NCI-H510A (cell line): ENCODE measurements around the gene PKP2.

Experiments
- DNase-seq: peaks from one replicate; lab custom pipeline; 2025; lab: John Stamatoyannopoulos, UW

The PKP2 gene

DNA sequence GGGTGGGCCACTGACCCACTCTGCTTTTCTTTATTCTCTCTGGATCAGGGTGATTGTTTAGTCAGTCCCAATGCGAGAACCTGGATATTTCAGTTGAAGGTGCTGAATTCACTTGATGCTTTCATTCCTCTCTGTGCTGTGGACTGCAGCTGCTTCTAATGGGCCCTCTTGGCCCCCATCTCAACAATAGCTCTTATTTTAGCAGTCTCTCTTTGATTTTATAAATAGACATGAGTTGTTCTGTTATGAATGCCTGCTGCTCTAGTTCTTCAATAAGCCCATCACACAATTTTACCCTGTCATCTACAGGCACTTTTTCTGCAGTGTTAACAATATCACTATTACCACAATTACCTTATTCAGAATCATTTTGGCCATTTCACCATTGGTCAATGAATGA is 86.7 kb downstream of the PKP2 start:
- DNase-seq: no peak

DNA sequence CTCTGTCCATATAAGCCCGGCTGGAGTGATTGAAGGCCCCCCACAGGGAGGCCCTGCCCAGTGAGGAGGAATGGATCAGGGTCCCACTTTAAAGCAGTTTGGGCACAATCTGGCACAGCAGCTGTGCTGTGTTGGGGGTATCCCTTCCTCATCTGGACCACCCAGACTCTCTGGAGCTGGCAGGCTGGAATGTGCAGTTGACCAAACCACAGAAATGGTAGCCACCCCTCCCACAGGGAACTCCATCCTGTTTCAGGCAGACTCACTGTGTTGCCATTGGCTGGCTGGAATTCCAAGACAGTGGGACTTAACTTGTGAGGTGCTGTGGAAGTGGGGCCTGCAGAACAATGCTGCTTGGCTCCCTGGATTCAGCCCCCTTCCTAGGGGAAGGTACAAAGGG is 87.4 kb downstream of the PKP2 start:
- DNase-seq: no peak

DNA sequence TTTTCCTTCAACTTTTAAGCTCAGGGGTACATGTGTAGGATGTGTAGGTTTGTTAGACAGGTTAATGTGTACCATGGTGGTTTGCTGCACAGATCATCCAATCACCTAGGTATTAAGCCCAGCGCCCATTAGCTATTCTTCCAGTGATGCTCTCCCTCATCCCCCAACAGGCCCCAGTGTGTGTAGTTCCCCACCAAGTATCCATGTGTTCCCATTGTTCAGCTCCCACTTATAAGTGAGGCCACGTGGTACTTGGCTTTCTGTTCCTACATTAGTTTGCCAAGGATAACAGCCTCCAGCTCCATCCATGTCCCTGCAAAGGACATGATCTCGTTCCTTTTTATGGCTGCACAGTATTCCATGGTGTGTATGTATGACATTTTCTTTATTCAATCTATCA is 92.3 kb downstream of the PKP2 start:
- no peak for DNase-seq

DNA sequence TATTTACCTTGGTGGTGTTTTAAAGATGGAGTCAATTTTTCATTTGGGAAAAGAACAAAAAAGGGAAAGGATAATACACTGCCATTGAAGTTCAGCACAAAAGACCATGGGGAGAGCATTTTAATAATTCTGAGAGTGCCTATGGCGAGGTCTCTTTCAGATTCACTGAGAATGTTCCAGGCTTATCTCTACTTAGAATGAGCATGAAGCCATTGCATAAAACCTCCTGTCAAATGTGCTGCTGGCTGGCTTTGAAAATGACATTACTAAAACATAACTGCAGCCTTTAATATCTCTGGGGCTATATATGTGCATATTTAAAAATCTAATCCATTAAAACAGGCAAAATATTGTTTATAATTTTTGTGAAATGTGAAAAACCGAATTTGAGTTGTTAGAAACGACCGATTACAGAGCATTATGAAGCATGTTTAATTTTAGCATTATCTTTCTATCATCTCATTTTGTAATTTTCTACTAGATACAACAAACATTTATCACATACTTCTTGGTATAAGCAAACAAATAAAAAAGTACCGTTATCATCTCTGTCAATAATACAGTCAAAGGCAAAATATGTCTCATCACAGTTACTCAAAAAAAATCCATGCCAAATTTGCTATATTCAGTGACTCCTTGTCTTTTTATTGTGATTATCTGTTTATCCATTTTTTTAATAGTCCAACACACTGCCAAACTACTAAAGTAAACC is 95.2 kb downstream of the PKP2 start:
- no peak for DNase-seq

DNA sequence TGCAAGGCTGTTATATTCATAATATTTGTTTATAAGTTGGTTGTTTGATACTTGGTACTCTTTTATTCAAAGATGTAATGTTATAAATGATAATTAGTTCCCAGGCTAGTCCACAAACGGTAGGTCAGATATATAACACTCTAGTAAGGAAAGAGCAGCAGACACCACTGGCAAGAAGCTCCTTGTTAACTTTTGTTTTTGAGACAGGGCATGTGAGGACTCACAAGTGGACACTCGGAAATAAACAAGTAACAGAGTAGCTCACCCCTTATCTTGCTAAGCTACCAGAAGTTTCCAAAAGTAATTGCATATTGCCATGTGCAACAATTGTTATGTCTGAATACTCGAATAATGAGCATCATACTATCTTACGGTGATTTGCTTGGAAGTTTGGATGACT is 102.3 kb downstream of the PKP2 start:
- DNase-seq: no peak

DNA sequence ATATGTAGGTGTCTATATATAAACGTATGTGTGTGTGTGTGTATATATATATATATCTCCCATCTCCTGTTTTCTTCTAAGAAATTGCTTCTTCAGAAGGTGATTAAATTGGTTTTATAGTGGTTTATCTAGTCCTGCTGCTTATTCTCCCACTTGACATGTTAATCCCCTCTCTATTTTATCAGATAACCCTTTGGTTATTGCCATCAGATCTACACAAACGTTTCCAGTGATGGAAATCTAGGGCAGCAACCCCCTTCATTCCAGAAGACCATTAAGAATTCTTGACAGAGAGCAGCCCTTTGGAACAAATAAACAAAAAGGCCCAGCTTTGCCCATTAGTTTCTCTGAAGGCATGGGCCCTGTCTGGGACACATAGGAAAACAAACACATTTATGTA is 106.7 kb downstream of the PKP2 start:
- no peak for DNase-seq

DNA sequence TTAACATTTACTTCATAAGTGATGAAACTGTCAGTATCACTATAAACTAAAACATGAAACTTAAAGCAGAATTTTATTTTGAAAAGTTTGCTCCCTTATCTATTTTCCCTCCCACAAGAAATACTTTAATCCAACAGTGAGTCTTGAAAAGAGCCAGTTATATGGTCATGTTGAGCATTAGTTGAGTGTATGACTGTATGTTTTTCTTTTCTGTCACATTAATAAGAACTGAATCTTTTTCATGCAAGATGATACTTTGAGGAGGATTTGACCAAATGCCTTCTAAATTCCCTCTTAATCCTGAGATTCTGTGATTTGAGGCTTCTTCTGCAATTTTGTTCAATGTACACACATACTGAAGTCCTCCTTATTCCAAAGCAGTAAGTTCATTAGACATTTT is 107.1 kb downstream of the PKP2 start:
- DNase-seq: no peak

DNA sequence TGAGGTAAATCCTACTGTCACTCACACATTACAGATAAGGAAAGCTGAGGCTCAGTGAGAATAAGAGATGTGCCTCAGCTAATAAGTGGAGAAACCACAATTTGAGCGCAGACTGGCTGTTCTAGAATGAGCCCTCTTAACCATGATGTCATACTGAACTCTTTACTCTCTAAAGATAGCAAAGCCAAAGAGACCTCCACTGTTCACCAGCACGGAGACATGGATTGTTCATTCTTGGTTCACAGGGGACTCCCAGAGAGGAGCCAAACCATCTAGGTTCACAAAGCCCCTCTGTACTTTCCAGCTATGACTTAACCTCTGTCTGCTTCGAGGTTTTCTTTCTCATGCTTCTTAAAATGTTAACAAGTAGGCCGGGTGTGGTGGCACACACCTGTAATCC is 108.2 kb downstream of the PKP2 start:
- DNase-seq: no peak

DNA sequence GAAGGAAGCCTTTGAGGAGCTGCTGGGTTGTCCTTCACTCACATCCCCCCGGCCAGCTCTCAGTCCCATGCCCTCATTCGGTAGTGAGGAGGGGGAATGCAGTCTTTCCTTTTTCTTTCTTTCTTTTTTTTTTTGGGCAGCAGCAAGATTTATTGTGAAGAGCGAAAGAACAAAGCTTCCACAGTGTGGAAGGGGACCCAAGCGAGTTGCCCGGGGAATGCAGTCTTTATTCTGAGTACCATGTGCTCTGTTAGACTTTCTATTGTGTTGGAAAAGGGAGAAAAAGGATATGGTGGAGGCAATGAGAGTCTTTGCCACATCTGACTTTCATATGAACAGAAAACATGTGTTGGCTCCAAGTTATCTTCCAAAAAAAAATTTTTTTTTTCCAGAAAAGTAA is 111.0 kb downstream of the PKP2 start:
- DNase-seq: no peak

DNA sequence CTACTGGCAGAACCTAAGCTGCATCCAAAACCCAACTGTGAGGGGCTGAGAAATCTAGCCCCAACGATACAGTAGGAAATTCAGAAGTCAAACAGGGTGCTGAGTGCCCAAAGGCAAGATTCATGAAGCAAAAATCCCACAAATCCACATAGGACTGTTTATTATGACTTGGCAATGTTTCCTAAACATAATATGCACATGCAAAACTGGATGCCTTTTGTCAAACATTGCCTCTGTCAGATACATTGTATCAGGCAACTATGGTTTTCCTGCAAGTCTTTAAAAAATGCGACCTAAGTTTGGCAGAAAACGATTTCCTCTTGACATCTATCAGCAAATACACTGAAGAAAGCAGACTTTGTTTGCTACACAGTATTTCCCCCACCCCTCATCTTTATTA is 113.5 kb downstream of the PKP2 start:
- no peak for DNase-seq

DNA sequence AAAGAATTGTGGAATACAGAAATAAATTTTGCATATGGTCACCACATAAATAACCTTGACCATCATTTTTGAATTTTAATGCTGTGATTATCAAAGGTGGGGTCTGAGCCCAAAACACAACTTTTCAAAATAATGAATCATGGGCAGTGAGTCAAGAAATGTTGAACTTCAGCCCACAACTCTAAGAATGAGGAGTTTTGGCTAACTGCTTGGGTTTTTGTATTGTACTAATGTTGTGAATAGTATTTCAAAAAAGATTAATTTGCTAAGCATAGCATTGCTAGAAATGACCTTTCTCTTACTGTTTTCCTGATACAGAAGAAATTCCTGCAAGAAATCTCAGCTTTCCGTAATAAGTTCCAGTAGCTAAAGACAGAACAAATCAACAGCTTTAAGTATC is 116.5 kb downstream of the PKP2 start:
- DNase-seq: no peak

DNA sequence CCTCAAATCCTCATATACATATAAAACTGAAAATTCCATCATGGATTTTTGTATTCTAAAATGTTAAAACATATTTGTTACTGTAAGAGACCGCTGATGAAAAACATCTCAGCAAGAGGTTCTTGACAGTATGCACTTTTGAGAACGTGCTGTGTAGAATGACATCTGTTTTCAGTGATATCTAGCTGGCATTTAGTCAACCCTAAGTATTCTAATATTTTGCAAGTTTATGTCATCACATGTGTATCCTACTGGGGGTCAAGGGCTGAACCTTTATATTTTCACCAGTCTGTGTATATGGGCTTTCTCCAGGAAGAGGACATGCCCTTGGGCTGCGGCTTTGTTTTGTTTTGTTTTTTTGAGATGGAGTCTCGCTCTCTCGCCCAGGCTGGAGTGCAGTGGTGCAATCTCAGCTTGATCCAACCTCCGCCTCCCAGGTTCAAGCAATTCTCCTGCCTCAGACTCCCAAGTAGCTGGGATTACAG is 118.8 kb downstream of the PKP2 start:
- DNase-seq: no peak

DNA sequence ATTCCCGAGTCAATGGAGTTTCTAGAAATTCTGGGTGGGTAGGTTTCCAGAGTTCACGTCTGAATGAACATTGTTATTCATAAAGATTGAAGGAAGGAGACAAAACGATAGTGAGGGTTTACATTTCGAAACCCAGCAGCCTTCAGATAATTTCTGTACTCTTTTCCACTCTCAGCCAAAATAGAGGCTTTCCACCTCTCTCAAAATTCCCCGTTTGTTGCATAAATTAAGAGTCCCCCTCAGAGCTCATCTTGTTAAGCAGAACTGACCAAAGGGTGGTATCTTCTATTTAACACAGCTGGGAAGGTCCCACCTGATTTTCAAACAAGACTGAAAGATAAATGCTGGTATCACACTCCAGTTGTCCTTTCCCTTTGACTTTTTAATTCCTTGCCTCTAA is 119.4 kb downstream of the PKP2 start:
- no peak for DNase-seq

DNA sequence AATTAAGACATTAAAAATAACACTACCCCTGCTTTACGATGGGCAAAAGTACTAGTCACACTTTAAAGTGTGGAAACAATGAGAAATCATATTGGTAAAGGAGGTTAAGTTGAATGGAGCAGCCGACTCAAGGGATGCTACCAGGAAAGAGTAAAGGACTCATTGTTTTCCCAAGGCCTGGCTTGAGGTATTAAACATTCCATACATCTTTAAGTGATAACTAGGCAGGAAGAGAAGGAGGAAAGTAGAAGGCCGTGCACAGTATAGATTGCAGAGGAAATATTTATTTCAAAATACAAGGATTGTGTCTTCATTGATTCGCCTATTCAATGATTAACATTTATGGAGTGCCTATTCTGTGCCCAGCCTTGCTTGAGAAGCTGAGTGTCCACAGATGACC is 120.3 kb downstream of the PKP2 start:
- no peak for DNase-seq

DNA sequence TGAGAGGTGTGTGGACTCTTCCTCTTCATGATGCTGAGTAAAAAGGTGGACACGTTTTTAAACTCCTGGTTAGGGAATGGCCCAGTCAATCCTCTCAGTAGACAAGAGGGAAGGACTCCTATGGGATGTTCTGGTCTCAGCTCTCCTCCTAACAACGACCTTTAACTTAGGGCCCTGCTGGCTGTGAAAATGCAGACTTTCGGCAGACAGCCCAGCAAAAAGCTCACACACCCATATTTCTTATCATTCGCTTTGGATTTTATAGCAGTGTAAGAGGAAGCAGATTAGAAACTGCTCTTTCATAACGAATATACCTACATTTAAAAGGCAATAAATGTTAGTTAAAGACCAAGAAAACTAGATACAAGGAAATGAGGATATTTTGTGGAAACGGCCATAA is 122.9 kb downstream of the PKP2 start:
- DNase-seq: no peak

DNA sequence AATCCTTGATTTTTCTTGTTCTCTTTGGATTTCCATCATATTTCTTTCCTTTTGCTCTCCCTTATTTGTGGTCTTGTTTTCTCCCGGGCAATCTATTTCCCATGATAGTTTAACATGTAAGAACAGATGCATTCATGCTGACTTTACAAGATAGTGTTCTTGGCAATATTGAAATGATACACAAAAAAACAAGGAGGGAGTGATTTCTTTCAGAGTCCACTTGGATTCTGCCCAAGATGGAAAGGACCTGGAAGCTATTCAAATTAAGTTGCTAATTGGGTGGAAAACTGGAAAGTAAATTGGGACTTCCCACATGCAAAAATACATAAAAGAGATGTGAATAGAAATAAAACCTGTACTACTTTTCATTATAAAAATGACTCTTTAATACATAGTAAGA is 126.4 kb downstream of the PKP2 start:
- DNase-seq: no peak

DNA sequence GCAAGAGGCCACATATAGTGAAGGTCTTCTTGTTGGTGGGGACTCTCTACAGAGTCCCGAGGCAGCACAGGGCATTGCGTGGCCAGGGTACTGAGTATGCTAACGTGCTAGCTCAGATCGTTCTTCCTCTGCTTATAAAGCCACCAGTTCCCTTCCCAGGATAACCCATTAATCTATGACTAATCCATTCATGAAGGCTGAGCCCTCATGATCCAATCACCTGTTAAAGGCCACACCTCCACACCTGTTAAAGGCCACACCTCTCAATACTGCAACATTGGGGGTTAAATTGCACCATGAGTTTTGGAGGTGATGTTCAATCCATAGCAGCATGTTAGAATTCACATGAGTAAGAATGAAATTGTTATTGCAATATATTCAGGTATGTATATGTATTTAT is 128.1 kb downstream of the PKP2 start:
- no peak for DNase-seq

DNA sequence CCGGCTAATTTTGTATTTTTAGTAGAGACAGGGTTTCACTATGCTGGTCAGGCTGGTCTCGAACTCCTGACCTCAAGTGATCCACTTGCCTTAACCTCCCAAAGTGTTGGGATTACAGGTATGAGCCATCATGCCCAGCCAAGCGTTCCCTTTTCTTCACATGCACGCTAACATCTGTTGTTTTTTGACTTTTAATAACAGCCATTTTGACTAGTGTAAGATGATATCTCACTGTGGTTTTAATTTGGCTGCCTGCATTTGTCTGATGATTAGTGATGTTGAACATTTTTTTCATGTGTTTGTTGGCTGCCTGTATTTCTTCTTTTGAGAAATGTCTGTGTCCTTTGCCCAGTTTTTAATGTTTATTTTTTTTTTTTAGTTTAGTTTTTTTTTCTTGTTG is 130.7 kb downstream of the PKP2 start:
- DNase-seq: no peak

DNA sequence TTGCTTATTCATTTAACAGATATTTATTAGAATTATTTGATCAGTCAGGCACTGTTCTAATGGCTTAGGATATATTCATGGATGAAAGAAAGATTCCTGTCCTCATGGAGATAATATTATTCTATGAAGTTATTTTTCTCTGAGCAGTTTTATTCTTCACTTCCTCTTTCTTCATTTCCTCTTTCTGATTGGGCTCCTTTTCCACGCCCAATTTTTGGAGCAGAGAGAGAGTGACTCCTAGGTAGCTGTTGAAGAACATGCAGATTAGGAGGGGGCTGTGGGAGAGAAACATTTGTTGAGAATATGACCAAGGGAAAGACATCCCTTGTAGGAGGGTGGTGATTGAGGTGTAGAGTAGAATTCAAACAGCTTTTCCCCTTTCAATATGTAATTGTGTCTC is 134.9 kb downstream of the PKP2 start:
- no peak for DNase-seq

DNA sequence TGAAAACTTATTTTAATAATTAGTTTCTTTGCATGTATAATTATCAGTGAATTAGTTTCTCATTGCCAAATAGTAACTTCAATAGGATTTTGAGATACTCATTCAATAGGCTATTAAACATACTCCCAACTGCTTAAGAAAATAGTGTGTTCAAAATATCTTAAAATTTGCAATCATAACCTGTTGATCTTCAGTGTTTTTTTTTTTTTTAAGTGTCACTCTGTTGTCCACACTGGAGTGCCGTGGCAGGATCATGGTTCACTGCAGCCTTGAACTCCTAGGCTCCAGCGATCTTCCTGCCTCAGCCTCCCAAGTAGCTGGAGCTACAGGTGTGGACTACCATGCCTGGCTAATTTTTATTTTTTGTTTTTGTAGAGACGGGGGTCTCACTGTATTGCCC is 139.4 kb downstream of the PKP2 start:
- no peak for DNase-seq

DNA sequence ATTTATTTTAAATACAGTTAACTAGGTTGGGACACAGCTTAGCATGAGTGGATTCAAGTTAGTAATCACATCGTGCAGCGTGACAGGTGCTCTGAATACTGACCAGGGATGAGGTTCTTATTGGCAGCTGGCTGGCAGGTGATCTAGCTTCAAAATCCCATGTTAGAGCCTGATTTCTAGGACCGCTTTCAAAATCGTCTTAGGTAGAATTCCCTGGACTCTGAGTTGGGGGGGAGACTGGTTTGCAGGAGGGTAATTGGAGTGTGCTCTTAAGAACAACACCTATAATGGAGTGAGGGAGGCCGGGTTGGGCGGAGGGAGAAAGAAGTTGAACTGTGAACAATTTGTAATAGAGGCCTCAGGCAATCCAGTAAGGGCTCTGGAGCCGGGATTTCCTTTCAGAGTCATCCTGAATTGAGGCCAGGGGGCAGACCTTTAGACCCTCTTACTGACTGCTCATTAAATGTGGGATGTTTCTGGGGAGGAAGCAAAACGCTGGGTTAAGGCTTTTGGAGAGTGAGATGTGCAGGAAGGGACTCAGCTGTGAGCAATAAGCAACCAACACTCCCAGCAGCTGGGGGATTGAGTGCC is 140.0 kb downstream of the PKP2 start:
- no peak for DNase-seq

DNA sequence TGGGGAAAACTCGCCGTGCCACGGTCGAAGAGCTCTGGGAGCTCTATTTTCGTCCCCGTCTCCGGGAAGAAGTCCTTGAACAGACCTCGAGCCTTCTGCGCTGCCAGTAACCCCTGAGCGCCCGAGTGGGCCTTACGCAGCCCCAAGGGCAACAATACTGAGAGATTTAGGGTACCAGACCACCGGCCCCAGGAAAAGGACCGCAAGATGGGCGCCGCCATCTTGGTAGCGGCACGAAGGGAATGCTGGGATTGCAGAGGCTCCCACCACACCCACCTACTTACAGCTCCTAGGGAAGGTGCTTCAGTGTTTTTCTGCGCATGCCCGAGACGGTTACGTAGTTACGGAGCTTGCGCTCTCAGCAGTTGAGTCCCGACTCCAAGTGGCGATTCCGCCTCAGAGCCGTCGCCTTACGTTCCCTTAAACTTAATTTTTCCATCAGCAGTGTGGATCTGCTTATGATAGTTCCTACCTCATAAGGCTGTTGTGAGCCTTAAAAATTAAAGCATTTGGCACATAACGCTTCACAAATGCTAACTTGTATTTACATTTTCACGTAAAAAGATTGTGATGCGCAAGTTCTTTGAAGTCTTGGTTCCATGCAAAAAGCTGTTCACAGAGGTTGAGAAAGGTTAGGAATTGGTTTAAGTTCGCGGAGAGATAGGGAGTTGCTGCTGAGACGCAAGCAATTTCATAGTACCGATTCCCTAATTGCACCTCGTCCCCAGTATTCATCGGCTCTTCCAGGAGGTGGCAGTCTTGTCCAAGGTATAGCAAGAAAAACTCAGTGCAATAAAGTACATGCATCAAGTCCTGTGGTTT is 140.7 kb downstream of the PKP2 start, which contains the start of gene YARS2:
YARS2 (minus strand) TSS at position 244 of the 822 bp plus-strand sequence; CDS start at position 221, 23 bp downstream.
- DNase-seq: peak; percentile 90

DNA sequence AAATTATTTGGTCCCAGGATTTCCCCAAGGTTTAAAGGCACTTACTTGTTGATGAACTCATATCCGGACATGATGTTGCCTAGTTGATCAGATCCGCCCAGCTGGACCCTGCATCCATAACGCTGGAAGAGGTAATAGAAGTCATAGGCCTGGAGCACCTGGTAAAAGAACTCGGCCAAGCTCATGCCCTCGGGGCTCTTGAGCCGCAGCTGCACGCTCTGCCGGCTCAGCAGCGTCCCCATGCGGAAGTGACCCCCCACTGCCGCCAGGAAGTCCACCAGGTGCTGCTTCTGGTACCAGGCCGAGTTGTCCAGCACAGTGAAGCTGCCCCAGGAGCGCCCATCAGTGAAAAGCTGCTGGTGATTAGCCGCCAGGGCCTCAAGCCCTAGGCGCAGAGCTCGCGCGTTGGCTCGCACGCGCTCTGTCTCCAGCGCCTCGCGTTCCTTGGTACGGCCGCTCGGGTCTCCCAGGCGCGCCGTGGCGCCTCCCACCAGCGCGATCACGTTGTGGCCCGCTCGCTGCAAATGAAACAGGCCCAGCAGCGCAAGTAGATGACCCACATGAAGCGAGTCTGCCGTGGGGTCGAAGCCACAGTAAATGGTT is 141.4 kb downstream of the PKP2 start:
- peak; percentile 32 for DNase-seq
